SU-DHL-6 (cell line): ENCODE results near the gene PLA2G6.

ENCODE experiments used
- CTCF ChIP-seq: fragments of 200-600 bp; sonication (generic); IDR thresholded peaks from one replicate; pipeline ENCODE4 v1.5.1; 2017; ENCODE audit warnings: antibody characterized with exemption, mild to moderate bottlenecking, low read length, moderate library complexity; ENCODE audit not compliant: insufficient read depth, poor library complexity, severe bottlenecking
- EZH2phosphoT487 ChIP-seq: fragments of 200-600 bp; sonication (generic), shearing (Covaris generic); conservative IDR thresholded peaks from 2 replicates; pipeline ENCODE4 v1.6.1; 2018; ENCODE audit warnings: mild to moderate bottlenecking, antibody characterized with exemption, low read length, moderate library complexity, mixed read lengths

- TF ChIP-seq CTCF, result no peak
- no peak for TF ChIP-seq EZH2phosphoT487
Observed at GRCh38 chr22:38107692-38108515, 73.7 kb downstream of the PLA2G6 start.
